ENCODE measurements around the gene SLC13A5.

Gene SLC13A5

GRCh38 chr17:6721744-6722143 lies 8.6 kb upstream of the SLC13A5 start:
- no peak for TF ChIP-seq GATA1 (IDR thresholded peaks at IDR 0.05; ENCODE audit: low read depth, low read length)
- TF ChIP-seq POLR2A (IDR thresholded peaks at IDR 0.05; ENCODE audit: low read length), result no peak
- no peak for DNase-seq

DNA sequence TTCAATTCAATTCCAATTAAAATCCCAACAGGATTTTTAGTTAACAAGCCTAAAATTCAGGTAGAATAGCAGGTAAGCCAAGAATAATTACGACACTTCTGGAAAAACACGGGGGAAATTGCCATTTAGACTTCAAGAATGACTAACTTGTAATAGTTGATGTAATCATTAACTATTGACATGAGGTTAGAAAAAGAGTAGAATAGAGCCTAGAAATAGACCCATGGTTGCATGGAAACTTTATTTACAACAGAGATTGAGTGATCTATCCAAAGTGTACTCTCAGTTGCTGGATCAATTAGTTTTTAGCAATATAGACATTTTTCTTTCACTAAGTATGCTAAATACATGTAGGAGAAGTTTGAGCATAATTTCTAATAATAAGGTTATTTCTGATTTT lies 3.6 kb upstream of the SLC13A5 start:
- DNase-seq, result no peak
- TF ChIP-seq POLR2A (IDR thresholded peaks at IDR 0.05; ENCODE audit: low read length) (no peak), GATA1 (IDR thresholded peaks at IDR 0.05; ENCODE audit: low read depth, low read length) (no peak)

DNA sequence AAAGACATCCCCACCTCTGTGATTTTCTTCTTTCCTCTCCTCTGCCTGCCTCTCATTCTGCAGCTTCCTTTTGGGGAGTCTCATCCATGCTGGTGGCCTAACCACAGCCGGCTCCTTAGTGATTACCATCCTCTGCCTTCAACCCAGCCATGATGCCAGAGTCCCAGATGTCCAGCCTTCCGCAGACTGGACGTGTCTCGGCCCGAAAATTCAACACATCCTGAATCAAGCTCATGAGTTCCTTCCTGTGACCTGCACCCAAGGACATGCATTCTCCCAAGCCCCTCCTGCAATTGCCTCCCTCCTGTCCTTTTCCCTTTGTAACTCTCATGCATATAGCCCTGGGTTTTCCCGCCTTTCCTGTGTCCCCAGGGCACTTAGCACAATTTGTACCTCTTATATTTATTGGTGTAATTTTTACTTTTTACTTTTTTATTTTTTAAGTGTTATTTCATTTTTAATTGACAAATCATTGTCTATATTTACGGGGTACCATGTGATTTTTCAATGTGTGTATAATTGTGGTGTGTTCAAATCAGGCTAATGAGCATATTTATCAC lies 1.2 kb upstream of the SLC13A5 start:
- no peak for DNase-seq
- no peak for TF ChIP-seq POLR2A (IDR thresholded peaks at IDR 0.05; ENCODE audit: low read length)
- no peak for TF ChIP-seq GATA1 (IDR thresholded peaks at IDR 0.05; ENCODE audit: low read depth, low read length)

DNA sequence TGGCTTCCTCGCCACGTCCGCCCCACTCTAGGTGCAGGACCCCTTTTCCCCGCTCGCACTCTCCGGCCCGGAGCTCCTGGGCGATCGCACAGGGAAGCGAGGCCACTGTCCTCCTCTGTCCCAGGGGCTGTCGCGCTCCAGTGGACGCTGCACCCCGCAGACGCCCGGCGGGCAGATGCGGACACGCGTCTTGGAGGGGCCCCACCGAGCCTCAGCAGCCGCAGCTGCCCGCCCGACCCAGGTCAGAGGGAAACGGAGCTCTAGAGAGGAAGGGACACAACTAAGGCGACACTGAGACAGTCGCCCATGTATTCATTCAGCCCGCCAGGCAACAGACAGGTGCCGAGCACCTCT lies 726 bp upstream of the SLC13A5 start:
- DNase-seq, result no peak
- TF ChIP-seq POLR2A (IDR thresholded peaks at IDR 0.05; ENCODE audit: low read length), result no peak
- TF ChIP-seq GATA1 (IDR thresholded peaks at IDR 0.05; ENCODE audit: low read depth, low read length), result no peak

- DNase-seq, result no peak
- TF ChIP-seq GATA1 (IDR thresholded peaks at IDR 0.05; ENCODE audit: low read depth, low read length) (no peak), POLR2A (IDR thresholded peaks at IDR 0.05; ENCODE audit: low read length) (no peak)
These were observed 377 bp downstream of the SLC13A5 start for GRCh38 chr17:6712854-6713129.

- TF ChIP-seq POLR2A (IDR thresholded peaks at IDR 0.05; ENCODE audit: low read length) (no peak), GATA1 (IDR thresholded peaks at IDR 0.05; ENCODE audit: low read depth, low read length) (no peak)
These were observed 913 bp downstream of the SLC13A5 start for GRCh38 chr17:6712058-6712853.

DNA sequence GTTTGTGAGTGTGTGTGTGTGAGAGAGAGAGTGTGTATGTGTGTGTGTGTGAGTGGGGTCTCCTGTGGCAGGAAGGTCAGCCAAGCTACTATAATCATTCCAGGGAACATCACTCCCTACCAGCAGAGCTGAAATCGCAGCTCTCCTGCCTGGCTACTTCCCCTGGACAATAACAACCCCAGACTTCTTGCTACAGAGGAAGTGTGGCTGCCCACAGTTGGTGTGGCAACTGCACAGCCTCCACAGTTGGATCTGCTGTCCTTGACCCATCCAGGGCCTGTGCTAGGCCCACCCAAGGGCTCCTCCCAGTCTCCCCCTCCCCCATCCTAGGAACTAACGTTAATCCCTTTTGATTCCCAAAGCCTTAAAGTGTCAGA lies 1.5 kb downstream of the SLC13A5 start:
- DNase-seq, result no peak
- TF ChIP-seq POLR2A (IDR thresholded peaks at IDR 0.05; ENCODE audit: low read length) (no peak), GATA1 (IDR thresholded peaks at IDR 0.05; ENCODE audit: low read depth, low read length) (no peak)

More at GRCh38 chr17:6712058-6712853, 913 bp downstream of the SLC13A5 start:
- DNase-seq, result no peak

DNA sequence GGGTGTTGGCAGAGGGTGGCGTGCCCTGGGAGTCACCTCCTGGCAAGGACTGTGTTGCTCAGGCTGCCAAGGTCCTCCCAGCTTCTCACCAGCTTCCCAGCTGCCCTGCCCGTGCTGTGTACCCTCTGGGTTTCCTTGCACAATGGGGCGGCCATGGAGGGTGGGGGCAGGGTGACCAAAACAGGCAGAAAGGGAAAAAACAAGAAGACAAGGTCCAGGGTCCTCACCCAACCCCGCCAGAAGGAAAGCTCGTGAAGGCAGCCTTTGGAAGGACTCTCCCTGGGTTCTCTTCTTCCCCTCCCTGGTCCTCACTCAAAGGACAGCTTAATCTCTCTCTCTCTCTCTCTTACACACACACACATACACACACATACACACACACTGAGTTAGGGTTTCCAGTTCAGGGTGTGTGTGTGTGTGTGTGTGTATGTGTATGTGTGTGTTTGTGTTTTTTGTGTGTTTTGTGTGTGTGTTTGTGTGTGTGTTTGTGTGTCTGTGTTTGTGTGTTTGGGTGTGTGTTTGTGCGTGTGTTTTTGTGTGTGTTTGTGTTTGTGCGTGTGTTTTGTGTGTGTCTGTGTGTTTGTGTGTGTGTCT lies 2.0 kb downstream of the SLC13A5 start:
- DNase-seq, result no peak
- TF ChIP-seq GATA1 (IDR thresholded peaks at IDR 0.05; ENCODE audit: low read depth, low read length) (no peak), POLR2A (IDR thresholded peaks at IDR 0.05; ENCODE audit: low read length) (no peak)

GRCh38 chr17:6710317-6710716 lies 2.9 kb downstream of the SLC13A5 start:
- TF ChIP-seq POLR2A (IDR thresholded peaks at IDR 0.05; ENCODE audit: low read length), result no peak
- no peak for TF ChIP-seq GATA1 (IDR thresholded peaks at IDR 0.05; ENCODE audit: low read depth, low read length)

GRCh38 chr17:6708357-6708961 lies 4.7 kb downstream of the SLC13A5 start:
- no peak for DNase-seq
- TF ChIP-seq POLR2A (IDR thresholded peaks at IDR 0.05; ENCODE audit: low read length) (no peak), GATA1 (IDR thresholded peaks at IDR 0.05; ENCODE audit: low read depth, low read length) (no peak)

More at GRCh38 chr17:6710317-6710716, 2.9 kb downstream of the SLC13A5 start:
- no peak for DNase-seq

DNA sequence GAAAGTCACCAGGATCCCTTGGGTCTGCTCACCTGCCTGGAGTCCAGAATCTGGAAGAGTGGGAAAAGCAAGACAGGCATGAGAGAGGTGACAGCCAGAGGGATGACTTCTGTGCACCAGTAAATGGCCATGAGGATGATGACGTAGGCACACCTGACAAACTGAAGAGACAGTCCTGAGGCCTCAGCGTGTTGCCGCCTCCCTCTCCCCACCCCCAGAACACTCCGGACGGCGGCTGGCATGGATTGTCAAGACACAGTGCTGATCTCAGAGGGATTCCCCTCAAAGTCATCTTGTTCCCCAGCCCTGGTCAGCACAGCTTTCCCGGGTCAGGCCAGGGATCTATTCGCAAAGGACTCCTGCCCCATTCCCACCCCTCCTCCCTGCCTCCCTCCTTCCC lies 6.2 kb downstream of the SLC13A5 start:
- TF ChIP-seq GATA1 (IDR thresholded peaks at IDR 0.05; ENCODE audit: low read depth, low read length) (no peak), POLR2A (IDR thresholded peaks at IDR 0.05; ENCODE audit: low read length) (no peak)
- DNase-seq, result no peak

DNA sequence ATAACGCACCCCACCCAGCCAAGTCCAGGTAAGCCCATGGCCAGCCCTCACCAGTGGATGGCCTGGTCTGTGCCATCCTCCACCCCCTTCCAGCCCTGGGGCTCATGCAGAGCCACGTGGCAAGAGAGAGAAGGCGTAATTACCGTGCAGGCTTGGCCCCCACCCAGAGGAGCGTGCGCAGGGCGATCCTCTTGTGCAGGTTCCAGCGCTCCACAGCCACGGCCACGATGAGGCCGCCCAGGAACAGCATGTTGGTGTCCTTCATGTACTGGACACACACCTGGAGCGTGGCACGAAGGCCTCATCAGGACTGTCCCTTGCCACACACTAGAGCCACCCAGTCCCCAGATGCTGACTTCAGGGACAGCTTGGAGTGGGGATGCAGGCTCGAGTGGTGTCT lies 6.7 kb downstream of the SLC13A5 start:
- no peak for DNase-seq
- TF ChIP-seq POLR2A (IDR thresholded peaks at IDR 0.05; ENCODE audit: low read length) (no peak), GATA1 (IDR thresholded peaks at IDR 0.05; ENCODE audit: low read depth, low read length) (no peak)

DNA sequence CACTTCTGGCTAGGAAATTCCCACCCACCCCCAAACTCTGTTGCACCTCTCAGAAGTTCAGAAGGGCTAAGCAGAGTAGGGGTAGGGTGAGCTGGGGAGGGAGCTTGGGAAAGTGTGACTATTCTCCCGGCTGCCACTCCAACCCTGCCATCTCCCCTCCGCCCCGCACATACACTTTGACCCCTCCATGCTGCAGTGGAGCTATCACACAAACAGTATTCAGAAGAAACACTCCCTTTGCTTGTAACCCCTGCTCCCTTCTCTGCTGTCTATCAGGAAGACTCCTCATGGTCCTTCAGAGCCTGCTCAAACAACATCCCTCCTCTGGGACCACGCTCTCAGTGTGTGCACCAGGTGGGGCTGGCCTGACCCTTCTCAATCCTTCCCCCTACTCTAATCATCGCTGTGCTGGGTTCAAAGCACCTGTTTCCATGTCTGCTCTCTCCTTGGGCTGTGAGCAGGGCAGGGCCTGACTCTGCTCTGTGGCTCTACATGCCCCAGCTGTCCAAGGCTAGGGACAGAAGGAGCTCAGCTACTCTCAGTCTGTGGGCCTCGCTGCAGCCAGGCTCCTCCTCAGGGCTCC lies 8.6 kb downstream of the SLC13A5 start:
- DNase-seq, result no peak
- TF ChIP-seq GATA1 (IDR thresholded peaks at IDR 0.05; ENCODE audit: low read depth, low read length) (no peak), POLR2A (IDR thresholded peaks at IDR 0.05; ENCODE audit: low read length) (no peak)

- no peak for DNase-seq
- TF ChIP-seq GATA1 (IDR thresholded peaks at IDR 0.05; ENCODE audit: low read depth, low read length), result no peak
- TF ChIP-seq POLR2A (IDR thresholded peaks at IDR 0.05; ENCODE audit: low read length), result no peak
These were observed 9.4 kb downstream of the SLC13A5 start for GRCh38 chr17:6703751-6704150.

All from erythroblast (primary cell).